K562 (cell line): ENCODE data around the gene VGF. TPM values are rescaled to one million over a fixed set of nuclear protein-coding genes. Genes with fewer than 3 reads are reported as not detected.

Source experiments
- AFF1 ChIP-seq, 2 experiments: fragments of 450-650 bp; IDR thresholded peaks; 2 replicates each; pipeline ENCODE4 v1.6.1; 2018; ENCODE audit warnings: mild to moderate bottlenecking in 2 of 2, low read depth in 1 of 2; ENCODE audit not compliant: partially characterized antibody in 2 of 2
- ATF7 ChIP-seq: fragments of 450-650 bp; IDR thresholded peaks from 2 replicates; pipeline ENCODE4 v1.7.1; 2014; ENCODE audit warnings: mild to moderate bottlenecking, moderate library complexity
- DLX4 ChIP-seq: fragments of 250-450 bp; sonication (Bioruptor Pico); IDR thresholded peaks from 2 replicates; pipeline ENCODE4 v1.6.1; 2021; ENCODE audit warnings: mild to moderate bottlenecking
- FOXA1 ChIP-seq: fragments of 450-650 bp; IDR thresholded peaks from 2 replicates; pipeline ENCODE4 v1.6.1; 2016; ENCODE audit warnings: mild to moderate bottlenecking, borderline replicate concordance
- FUS ChIP-seq: fragments of 200-400 bp; formaldehyde crosslinking; optimal IDR thresholded peaks from 2 replicates; pipeline ENCODE3; 2017; ENCODE audit warnings: low read depth, low read length
- HDAC1 ChIP-seq, 2 experiments: fragments of 450-650 bp; IDR thresholded peaks; 2 replicates each; pipeline ENCODE4 v1.6.1; 2016 to 2017; ENCODE audit warnings: inconsistent platforms in 1 of 2, mild to moderate bottlenecking in 1 of 2, moderate library complexity in 1 of 2
- HIVEP1 ChIP-seq: fragments of 250-450 bp; sonication (Bioruptor Pico); IDR thresholded peaks from 2 replicates; pipeline ENCODE4 v1.4.0; 2020; ENCODE audit warnings: mild to moderate bottlenecking
- NCOA4 ChIP-seq: fragments of 450-650 bp; IDR thresholded peaks from 2 replicates; pipeline ENCODE4 v1.6.1; 2018; ENCODE audit warnings: mild to moderate bottlenecking; ENCODE audit not compliant: partially characterized antibody
- POU5F1 ChIP-seq: fragments of 150-350 bp; IDR thresholded peaks from 2 replicates; pipeline ENCODE4 v1.6.1; 2014; ENCODE audit warnings: borderline replicate concordance, low read length, low read depth, mild to moderate bottlenecking; ENCODE audit not compliant: partially characterized antibody
- RBFOX2 ChIP-seq: fragments of 200-400 bp; formaldehyde crosslinking; IDR thresholded peaks from 2 replicates; pipeline ENCODE4 v1.6.1; 2017; ENCODE audit warnings: low read depth, mild to moderate bottlenecking, low read length, moderate library complexity
- RBM34 ChIP-seq: fragments of 200-400 bp; formaldehyde crosslinking; IDR thresholded peaks from 2 replicates; pipeline ENCODE4 v1.6.1; 2018; ENCODE audit warnings: low read length, borderline replicate concordance; ENCODE audit not compliant: insufficient read depth
- SFPQ ChIP-seq: fragments of 200-400 bp; formaldehyde crosslinking; IDR thresholded peaks from 2 replicates; pipeline ENCODE4 v1.6.1; 2017; ENCODE audit warnings: mild to moderate bottlenecking, low read depth, low read length, moderate library complexity
- SMARCE1 ChIP-seq: fragments of 450-650 bp; IDR thresholded peaks from 2 replicates; pipeline ENCODE4 v1.7.1; 2016; ENCODE audit warnings: mild to moderate bottlenecking
- TFAP4 ChIP-seq: sonication (generic); formaldehyde crosslinking; IDR thresholded peaks from 2 replicates; pipeline ENCODE4 v1.8.0; 2022; ENCODE audit warnings: missing genetic modification reagents, mild to moderate bottlenecking, moderate library complexity, borderline replicate concordance
- ZKSCAN1 ChIP-seq: fragments of 150-350 bp; IDR thresholded peaks from 2 replicates; pipeline ENCODE4 v1.6.1; 2016; ENCODE audit warnings: low read depth, low read length
- ZNF696 ChIP-seq: fragments of 250-450 bp; sonication (Bioruptor Pico); conservative IDR thresholded peaks from 2 replicates; pipeline ENCODE4 v1.4.0; 2020; ENCODE audit warnings: mild to moderate bottlenecking, moderate library complexity
- ZNF717 ChIP-seq: fragments of 250-450 bp; sonication (Bioruptor Pico); IDR thresholded peaks from 2 replicates; pipeline ENCODE4 v1.5.0; 2021
- polyA plus RNA-seq, 8 experiments: library from polyadenylated mRNA; depleted of rRNA in 4 of 8; stranded (reverse) in 5 of 8; unstranded in 3 of 8; fragments of >200 nt; fragmentation: Nextera tagmentation in 2 of 8; fragmentation: Illumina TruSeq in 1 of 8; extraction: Ambion mirVana in 2 of 8; extraction: Trizol in 1 of 8; gene quantifications; 2 replicates each; pipeline versions ENCODE4 v1.2.1 to v1.2.3, GENCODE V29; 2011 to 2014; ENCODE audit warnings: inconsistent platforms in 1 of 8, missing spikeins in 1 of 8
- total RNA-seq, 7 experiments: library from RNA; depleted of rRNA in 6 of 7; stranded (reverse); fragments of >200 nt in 6 of 7; fragmentation: Illumina TruSeq in 2 of 7; extraction: Trizol in 2 of 7; gene quantifications; 2 replicates each; pipeline versions ENCODE4 v1.2.1 to v1.2.3, GENCODE V29; 2011 to 2021; ENCODE audit warnings: low replicate concordance in 1 of 7

Gene VGF
- total and polyA plus RNA-seq, 9 of the 15 experiments (the other 6 are each of a cell fraction or from before 2014, with no cell fraction given) = 0.03 to 5.7 (median 0.34) TPM

- TF ChIP-seq AFF1 (IDR thresholded peaks at IDR 0.05; ENCODE audit: low read depth in 1 of 2, partially characterized antibody in 2 of 2) = peak in 1 of 2 experiments; percentile 28
- peak; percentile 73; the same call in 1 of the 2 replicates for TF ChIP-seq TFAP4
- TF ChIP-seq FOXA1 = no peak
- TF ChIP-seq DLX4 (CRISPR knock-in tag) = no peak
- TF ChIP-seq RBFOX2 = peak; percentile 52; the same call in 1 of the 2 replicates
- TF ChIP-seq SMARCE1 = no peak
- TF ChIP-seq SFPQ = no peak
- no peak for TF ChIP-seq HIVEP1
- TF ChIP-seq ZKSCAN1 = no peak
- peak in 1 of 2 experiments; percentile 35; a peak in 1 of 4 replicates for TF ChIP-seq HDAC1 (IDR thresholded peaks at IDR 0.05)
- no peak for TF ChIP-seq NCOA4
- no peak for TF ChIP-seq RBM34
- no peak for TF ChIP-seq ATF7
- no peak for TF ChIP-seq POU5F1
- no peak for TF ChIP-seq FUS
- no peak for TF ChIP-seq ZNF696
- TF ChIP-seq ZNF717 (CRISPR knock-in tag) = no peak
These were observed 1.1 kb downstream of the VGF start (continued) for GRCh38 chr7:101164071-101164840.
